ENCODE data around the gene DISC1. TPM values are rescaled to one million over a fixed set of nuclear protein-coding genes. Genes with fewer than 3 reads are reported as not detected.

The DISC1 gene
- total RNA-seq, 2 donors from 2014 or later = 2.9 to 5.8 TPM

GRCh38 chr1:232033285-232033684, 406.7 kb downstream of the DISC1 start:
- no peak for ATAC-seq (replicated peaks in 1 of 2)
- no peak for DNase-seq
- Mint-ChIP-seq H3K4me1 (ENCODE audit: low read depth) (no peaks in the 10 kb centered on the region), H3K27ac (no peak overlapping the region), H3K27me3 (ENCODE audit: low read depth) (no peaks in the 10 kb centered on the region), H3K36me3 (ENCODE audit: insufficient read depth in 2 of 2) (peaks cover 0 to 2% of the 10 kb centered on the region in 2 donors), H3K4me3 (no peak overlapping the region), H3K9me3 (peaks cover 0 to 3% of the 10 kb centered on the region in 2 donors)

GRCh38 chr1:232034556-232034955, 408.0 kb downstream of the DISC1 start:
- Mint-ChIP-seq H3K27ac (no peak overlapping the region), H3K9me3 (peaks cover 0 to 3% of the 10 kb centered on the region in 2 donors), H3K36me3 (ENCODE audit: insufficient read depth in 2 of 2) (peaks cover 0 to 2% of the 10 kb centered on the region in 2 donors), H3K4me1 (ENCODE audit: low read depth) (no peaks in the 10 kb centered on the region), H3K27me3 (ENCODE audit: low read depth) (no peaks in the 10 kb centered on the region), H3K4me3 (no peak overlapping the region)
- DNase-seq (no peak), ATAC-seq (replicated peaks in 1 of 2) (no peak)

- DNase-seq (no peak), ATAC-seq (replicated peaks in 1 of 2) (no peak)
- Mint-ChIP-seq H3K4me3 (no peak overlapping the region), H3K9me3 (peaks cover 0 to 3% of the 10 kb centered on the region in 2 donors), H3K27me3 (ENCODE audit: low read depth) (no peaks in the 10 kb centered on the region), H3K4me1 (ENCODE audit: low read depth) (no peaks in the 10 kb centered on the region), H3K36me3 (ENCODE audit: insufficient read depth in 2 of 2) (peaks cover 0 to under 1% of the 10 kb centered on the region in 2 donors), H3K27ac (no peak overlapping the region)
Observed at GRCh38 chr1:232036181-232036933, 409.8 kb downstream of the DISC1 start.

GRCh38 chr1:232037774-232038388, 411.3 kb downstream of the DISC1 start:
- Mint-ChIP-seq H3K4me1 (ENCODE audit: low read depth) (no peaks in the 10 kb centered on the region), H3K36me3 (ENCODE audit: insufficient read depth in 2 of 2) (no peaks in the 10 kb centered on the region), H3K27me3 (ENCODE audit: low read depth) (no peaks in the 10 kb centered on the region), H3K4me3 (no peak overlapping the region), H3K27ac (no peak overlapping the region), H3K9me3 (peaks cover 3% of the 10 kb centered on the region in 2 donors)
- DNase-seq (no peak), ATAC-seq (replicated peaks in 1 of 2) (no peak)

- no peak overlapping the region for H3K27ac Mint-ChIP-seq
- ATAC-seq (replicated peaks in 1 of 2) = peak; percentile 44 to 71
Observed at GRCh38 chr1:232038706-232039677, 412.4 kb downstream of the DISC1 start.

GRCh38 chr1:232040260-232040659, 413.7 kb downstream of the DISC1 start:
- Mint-ChIP-seq H3K27me3 (ENCODE audit: low read depth) (no peaks in the 10 kb centered on the region), H3K36me3 (ENCODE audit: insufficient read depth in 2 of 2) (no peaks in the 10 kb centered on the region), H3K9me3 (peaks cover 0 to 3% of the 10 kb centered on the region in 2 donors), H3K27ac (no peak overlapping the region), H3K4me1 (ENCODE audit: low read depth) (no peaks in the 10 kb centered on the region), H3K4me3 (no peak overlapping the region)
- no peak for ATAC-seq (replicated peaks in 1 of 2)
- DNase-seq = no peak

More at GRCh38 chr1:232038706-232039677, 412.4 kb downstream of the DISC1 start:
- peaks cover 0 to 3% of the 10 kb centered on the region in 2 donors for H3K9me3 Mint-ChIP-seq
- H3K27me3 Mint-ChIP-seq (ENCODE audit: low read depth) = no peaks in the 10 kb centered on the region
- H3K4me1 Mint-ChIP-seq (ENCODE audit: low read depth) = no peaks in the 10 kb centered on the region
- DNase-seq = no peak
- H3K4me3 Mint-ChIP-seq = no peak overlapping the region
- H3K36me3 Mint-ChIP-seq (ENCODE audit: insufficient read depth in 2 of 2) = no peaks in the 10 kb centered on the region

GRCh38 chr1:232044728-232045127, 418.1 kb downstream of the DISC1 start:
- peaks cover 2 to 3% of the 10 kb centered on the region in 2 donors for H3K9me3 Mint-ChIP-seq
- no peak overlapping the region for H3K27ac Mint-ChIP-seq
- H3K27me3 Mint-ChIP-seq (ENCODE audit: low read depth) = no peaks in the 10 kb centered on the region
- H3K4me3 Mint-ChIP-seq = no peak overlapping the region
- no peak for DNase-seq
- no peak for ATAC-seq (replicated peaks in 1 of 2)
- H3K4me1 Mint-ChIP-seq (ENCODE audit: low read depth) = peaks cover 10% of the 10 kb centered on the region
- H3K36me3 Mint-ChIP-seq (ENCODE audit: insufficient read depth in 2 of 2) = no peaks in the 10 kb centered on the region

- no peak overlapping the region for H3K4me3 Mint-ChIP-seq
- ATAC-seq (replicated peaks in 1 of 2) (no peak), DNase-seq (no peak)
- H3K9me3 Mint-ChIP-seq = peaks cover 2 to 3% of the 10 kb centered on the region in 2 donors
- H3K4me1 Mint-ChIP-seq (ENCODE audit: low read depth) = peaks cover 10% of the 10 kb centered on the region
- no peaks in the 10 kb centered on the region for H3K36me3 Mint-ChIP-seq (ENCODE audit: insufficient read depth in 2 of 2)
- no peaks in the 10 kb centered on the region for H3K27me3 Mint-ChIP-seq (ENCODE audit: low read depth)
- H3K27ac Mint-ChIP-seq = no peak overlapping the region
Observed at GRCh38 chr1:232045139-232045994, 418.8 kb downstream of the DISC1 start.

GRCh38 chr1:232046451-232047306, 420.1 kb downstream of the DISC1 start:
- Mint-ChIP-seq H3K36me3 (ENCODE audit: insufficient read depth in 2 of 2) (no peaks in the 10 kb centered on the region), H3K4me3 (no peak overlapping the region), H3K4me1 (ENCODE audit: low read depth) (peaks cover 10% of the 10 kb centered on the region), H3K27me3 (ENCODE audit: low read depth) (no peaks in the 10 kb centered on the region), H3K27ac (no peak overlapping the region), H3K9me3 (peaks cover 2 to 3% of the 10 kb centered on the region in 2 donors)
- peak; percentile 78 to 82 for ATAC-seq (replicated peaks in 1 of 2)
- DNase-seq = peak in 1 of 2 donors; percentile 3

- DNase-seq (no peak), ATAC-seq (replicated peaks in 1 of 2) (no peak)
- H3K4me1 Mint-ChIP-seq (ENCODE audit: low read depth) = peaks cover 10% of the 10 kb centered on the region
- no peak overlapping the region for H3K4me3 Mint-ChIP-seq
- no peaks in the 10 kb centered on the region for H3K27me3 Mint-ChIP-seq (ENCODE audit: low read depth)
- H3K36me3 Mint-ChIP-seq (ENCODE audit: insufficient read depth in 2 of 2) = no peaks in the 10 kb centered on the region
- H3K9me3 Mint-ChIP-seq = peaks cover 2% of the 10 kb centered on the region in 2 donors
- no peak overlapping the region for H3K27ac Mint-ChIP-seq
Observed at GRCh38 chr1:232047473-232047872, 420.9 kb downstream of the DISC1 start.

- DNase-seq (no peak), ATAC-seq (replicated peaks in 1 of 2) (no peak)
- Mint-ChIP-seq H3K36me3 (ENCODE audit: insufficient read depth in 2 of 2) (no peaks in the 10 kb centered on the region), H3K27me3 (ENCODE audit: low read depth) (no peaks in the 10 kb centered on the region), H3K4me1 (ENCODE audit: low read depth) (peaks cover 10% of the 10 kb centered on the region), H3K27ac (no peak overlapping the region), H3K4me3 (no peak overlapping the region), H3K9me3 (peaks cover 0 to 2% of the 10 kb centered on the region in 2 donors)
Observed at GRCh38 chr1:232048481-232048880, 421.9 kb downstream of the DISC1 start.
